T-helper 2 cell treated with Interferon-gamma antibody and Interleukin-4, amounts not matched to agents 5 μg/mL and 100 μg/mL, for 36 hours (primary cell): ENCODE results near the gene SUSD6.
"Not testable (repeated sequence)": the region's sequence is repeated elsewhere in the genome, so short reads cannot be mapped to it uniquely, and the experiment has no call there.

Experiments
- DNase-seq: peaks from one replicate; pipeline ENCODE4 v3.0.0; 2021; ENCODE audit warnings: low spot score
- H3K27ac Mint-ChIP-seq: one replicate; pipeline ENCODE4 v1.8.0; 2021; ENCODE audit warnings: mild to moderate bottlenecking, mixed read lengths
- H3K27me3 Mint-ChIP-seq: one replicate; pipeline ENCODE4 v1.8.0; 2021; ENCODE audit warnings: low read depth, mixed read lengths
- H3K36me3 Mint-ChIP-seq: one replicate; pipeline ENCODE4 v1.8.0; 2021; ENCODE audit warnings: low read depth, mixed read lengths
- H3K4me1 Mint-ChIP-seq: one replicate; pipeline ENCODE4 v1.8.0; 2021; ENCODE audit warnings: low read depth, mixed read lengths
- H3K4me3 Mint-ChIP-seq: one replicate; pipeline ENCODE4 v1.8.0; 2022; ENCODE audit warnings: mild to moderate bottlenecking, moderate library complexity, mixed read lengths
- H3K9me3 Mint-ChIP-seq: one replicate; pipeline ENCODE4 v1.8.0; 2021; ENCODE audit warnings: mixed read lengths

Gene SUSD6

DNA sequence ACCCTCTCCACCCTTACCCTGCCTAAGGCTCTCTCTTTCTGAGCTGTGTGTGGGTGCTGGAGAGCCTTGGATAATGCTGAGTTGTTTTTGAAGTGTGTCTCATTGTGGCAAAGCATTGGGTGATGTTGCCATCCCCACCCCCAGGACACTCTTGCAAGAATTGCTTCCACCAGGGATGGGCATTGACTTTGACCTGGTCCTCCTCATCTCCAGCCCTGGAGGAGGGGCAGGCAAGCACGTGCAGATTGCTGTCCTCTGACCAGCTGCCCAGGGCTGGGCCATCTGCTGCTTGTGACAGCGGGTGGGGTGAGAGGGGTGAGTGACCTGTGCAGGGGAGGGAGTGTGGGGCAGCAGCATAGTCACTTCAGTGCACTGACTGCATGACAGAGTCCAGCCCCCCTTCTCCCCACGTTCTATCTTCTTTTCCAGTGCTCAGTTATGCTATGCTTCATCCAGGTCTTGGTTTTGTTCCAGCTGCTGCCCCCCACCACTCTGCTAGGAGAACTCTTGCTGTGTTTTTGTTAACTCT, 26.2 kb downstream of the SUSD6 start:
- peaks cover 35% of the 10 kb centered on the region for H3K36me3 Mint-ChIP-seq
- H3K27ac Mint-ChIP-seq, result peak overlapping the region; percentile 94
- H3K9me3 Mint-ChIP-seq, result peaks cover 20% of the 10 kb centered on the region
- H3K27me3 Mint-ChIP-seq, result no peaks in the 10 kb centered on the region
- DNase-seq, result no peak
- peak overlapping the region; percentile 66 for H3K4me3 Mint-ChIP-seq
- peaks cover 67% of the 10 kb centered on the region for H3K4me1 Mint-ChIP-seq

DNA sequence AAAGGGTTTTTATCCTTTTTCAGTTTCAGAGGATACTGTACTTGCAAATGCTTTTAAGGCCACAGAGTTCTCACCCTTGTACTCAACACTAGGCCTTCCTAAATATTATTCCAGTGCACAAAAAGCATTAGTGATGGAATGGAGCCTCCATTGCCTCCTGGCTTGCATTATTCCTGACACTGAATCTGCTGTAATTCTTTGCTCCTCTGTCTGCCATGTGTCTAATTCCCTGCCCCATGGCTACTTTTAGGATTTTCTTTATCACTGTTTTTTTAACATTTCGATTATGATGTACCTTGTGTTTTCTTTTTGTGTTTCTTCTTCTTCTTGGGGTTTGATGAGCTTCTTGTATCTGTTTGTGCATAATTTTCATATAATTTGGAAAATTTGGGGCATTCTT, 29.5 kb downstream of the SUSD6 start:
- no peak overlapping the region for H3K4me3 Mint-ChIP-seq
- H3K27me3 Mint-ChIP-seq, result no peaks in the 10 kb centered on the region
- peaks cover 27% of the 10 kb centered on the region for H3K9me3 Mint-ChIP-seq
- no peak for DNase-seq
- peak overlapping the region; percentile 6 for H3K27ac Mint-ChIP-seq
- peaks cover 49% of the 10 kb centered on the region for H3K36me3 Mint-ChIP-seq
- peaks cover 54% of the 10 kb centered on the region for H3K4me1 Mint-ChIP-seq

DNA sequence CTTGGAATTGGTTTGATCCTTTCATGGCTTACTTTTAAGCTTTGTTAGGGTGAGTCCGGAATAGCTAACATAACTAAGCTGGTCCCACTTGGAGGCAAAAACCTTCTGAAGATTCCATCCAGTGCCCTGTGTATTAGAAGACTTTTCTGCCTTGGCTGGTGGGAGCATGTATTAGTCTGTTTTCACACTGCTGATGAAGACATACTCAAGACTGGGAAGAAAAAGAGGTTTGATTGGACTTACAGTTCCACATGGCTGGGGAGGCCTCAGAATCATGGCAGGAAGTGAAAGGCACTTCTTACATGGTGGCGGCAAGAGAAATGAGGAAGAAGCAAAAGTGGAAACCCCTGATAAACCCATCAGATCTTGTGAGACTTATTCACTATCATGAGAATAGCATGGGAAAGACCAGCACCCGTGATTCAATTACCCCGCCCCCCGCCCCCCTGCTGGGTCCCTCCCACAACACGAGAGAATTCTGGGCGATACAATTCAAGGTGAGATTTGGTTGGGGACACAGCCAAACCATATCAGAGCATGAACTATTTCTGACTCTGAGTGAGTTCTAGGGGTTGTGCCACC, 30.9 kb downstream of the SUSD6 start:
- H3K27me3 Mint-ChIP-seq, H3K27ac Mint-ChIP-seq, H3K4me3 Mint-ChIP-seq, DNase-seq: not testable (repeated sequence)
- Mint-ChIP-seq H3K4me1 (peaks cover 49% of the 10 kb centered on the region), H3K36me3 (peaks cover 57% of the 10 kb centered on the region), H3K9me3 (peaks cover 27% of the 10 kb centered on the region)

DNA sequence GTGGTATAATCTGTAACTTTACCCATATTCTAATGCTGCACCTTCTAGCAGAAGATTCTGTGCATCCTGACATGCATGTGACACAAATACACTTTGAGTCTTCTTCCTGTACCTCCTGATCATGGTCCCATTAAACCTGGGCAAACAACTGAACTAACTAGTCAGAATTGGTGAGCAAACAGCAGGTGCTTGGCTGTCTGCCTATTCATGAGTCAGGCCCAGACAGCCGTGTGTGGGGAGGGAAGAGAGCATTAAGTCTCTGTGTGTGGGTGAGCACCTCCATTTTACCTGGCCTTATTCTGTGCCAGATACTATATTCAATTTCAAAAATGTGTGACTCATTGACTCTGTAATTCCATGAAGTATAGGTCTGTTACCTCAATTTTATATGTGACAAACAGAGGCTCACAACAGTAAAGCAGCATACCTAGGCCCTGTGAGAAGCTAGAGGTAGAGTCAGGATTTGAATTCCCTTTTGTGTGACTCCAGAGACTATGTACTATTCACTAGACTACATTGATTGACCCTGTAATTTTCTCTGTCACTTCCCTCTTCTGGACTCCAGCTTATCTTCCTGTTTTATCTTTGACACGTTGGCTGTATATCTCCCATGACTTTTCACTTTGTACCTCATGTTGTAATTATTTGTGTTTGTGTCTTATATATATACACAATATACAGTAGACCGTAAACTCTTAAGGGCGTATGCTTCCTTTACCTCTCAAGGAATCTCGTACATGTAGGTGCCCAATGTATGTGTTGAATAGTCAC, 32.2 kb downstream of the SUSD6 start:
- no peak for DNase-seq

DNA sequence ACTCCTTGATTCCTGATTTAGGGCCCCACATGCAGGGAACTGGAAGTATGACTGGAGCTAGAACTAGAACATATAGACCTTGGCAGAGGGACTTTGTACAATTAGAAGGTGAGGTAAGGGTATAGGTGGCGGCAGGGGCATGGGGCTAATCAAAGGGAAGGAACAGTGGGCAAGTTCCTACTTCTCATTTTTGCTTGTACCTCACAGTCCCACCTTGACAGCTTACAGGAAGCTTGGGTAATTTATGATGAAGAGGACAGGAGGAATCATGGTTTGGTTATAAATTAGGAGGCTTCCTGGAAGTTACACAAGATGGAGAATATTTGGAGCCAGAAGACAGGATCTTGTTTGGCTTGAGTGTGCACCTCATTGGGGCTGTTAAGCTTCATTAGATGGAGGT, 33.4 kb downstream of the SUSD6 start:
- peaks cover 54% of the 10 kb centered on the region for H3K36me3 Mint-ChIP-seq

More for the DNA sequence above, 32.2 kb downstream of the SUSD6 start:
- Mint-ChIP-seq H3K9me3 (peaks cover 27% of the 10 kb centered on the region), H3K36me3 (peaks cover 59% of the 10 kb centered on the region), H3K4me1 (peaks cover 42% of the 10 kb centered on the region), H3K27me3 (no peaks in the 10 kb centered on the region), H3K27ac (peak overlapping the region; percentile 42), H3K4me3 (peak overlapping the region; percentile 2)

DNA sequence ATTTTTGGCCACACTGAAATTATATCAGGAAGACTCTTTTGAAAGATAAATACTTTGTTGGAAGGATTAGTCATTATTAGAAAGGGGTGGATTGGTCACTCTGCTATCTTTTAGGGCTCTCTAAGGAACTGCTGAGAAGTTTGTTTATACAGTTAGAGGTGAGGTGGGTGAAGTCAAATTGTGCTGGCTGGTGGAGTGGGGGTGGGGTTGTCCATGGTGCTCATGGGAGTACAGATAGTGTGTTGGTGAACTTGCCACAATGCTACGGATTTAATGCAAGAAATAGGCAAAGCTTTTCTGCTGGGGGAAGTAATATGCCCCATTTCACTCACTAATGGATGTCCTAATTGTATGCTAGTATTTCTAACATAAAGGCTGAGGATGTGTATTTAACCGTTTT, 35.8 kb downstream of the SUSD6 start:
- peaks cover 63% of the 10 kb centered on the region for H3K4me1 Mint-ChIP-seq
- no peak overlapping the region for H3K4me3 Mint-ChIP-seq
- peaks cover 36% of the 10 kb centered on the region for H3K36me3 Mint-ChIP-seq
- H3K27me3 Mint-ChIP-seq, result no peaks in the 10 kb centered on the region
- no peak for DNase-seq
- peak overlapping the region; percentile 14 for H3K27ac Mint-ChIP-seq
- H3K9me3 Mint-ChIP-seq, result peaks cover 10% of the 10 kb centered on the region

More for the DNA sequence above, 33.4 kb downstream of the SUSD6 start:
- Mint-ChIP-seq H3K27me3 (no peaks in the 10 kb centered on the region), H3K4me1 (peaks cover 48% of the 10 kb centered on the region), H3K27ac (no peak overlapping the region), H3K4me3 (no peak overlapping the region), H3K9me3 (peaks cover 27% of the 10 kb centered on the region)
- DNase-seq, result no peak

DNA sequence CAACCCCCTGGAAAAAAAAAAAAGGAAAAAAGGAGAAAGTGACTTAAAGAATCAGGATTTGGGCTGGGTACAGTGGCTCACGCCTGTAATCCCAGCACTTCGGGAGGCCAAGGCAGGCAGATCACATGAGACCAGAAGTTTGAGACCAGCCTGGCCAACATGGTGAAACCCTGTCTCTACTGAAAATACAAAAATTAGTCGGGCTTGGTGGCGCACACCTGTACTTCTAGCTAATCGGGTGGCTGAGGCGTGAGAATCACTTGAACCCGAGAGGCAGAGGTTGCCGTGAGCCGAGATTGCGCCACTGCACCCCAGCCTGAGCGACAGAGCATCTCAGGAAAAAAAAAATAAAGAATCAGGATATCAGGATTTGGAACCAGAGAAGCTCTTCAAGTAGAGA, 36.2 kb downstream of the SUSD6 start:
- H3K4me1 Mint-ChIP-seq, result peaks cover 65% of the 10 kb centered on the region
- not testable (repeated sequence) for H3K9me3 Mint-ChIP-seq, DNase-seq, H3K4me3 Mint-ChIP-seq, H3K27me3 Mint-ChIP-seq, H3K27ac Mint-ChIP-seq
- H3K36me3 Mint-ChIP-seq, result peaks cover 32% of the 10 kb centered on the region

DNA sequence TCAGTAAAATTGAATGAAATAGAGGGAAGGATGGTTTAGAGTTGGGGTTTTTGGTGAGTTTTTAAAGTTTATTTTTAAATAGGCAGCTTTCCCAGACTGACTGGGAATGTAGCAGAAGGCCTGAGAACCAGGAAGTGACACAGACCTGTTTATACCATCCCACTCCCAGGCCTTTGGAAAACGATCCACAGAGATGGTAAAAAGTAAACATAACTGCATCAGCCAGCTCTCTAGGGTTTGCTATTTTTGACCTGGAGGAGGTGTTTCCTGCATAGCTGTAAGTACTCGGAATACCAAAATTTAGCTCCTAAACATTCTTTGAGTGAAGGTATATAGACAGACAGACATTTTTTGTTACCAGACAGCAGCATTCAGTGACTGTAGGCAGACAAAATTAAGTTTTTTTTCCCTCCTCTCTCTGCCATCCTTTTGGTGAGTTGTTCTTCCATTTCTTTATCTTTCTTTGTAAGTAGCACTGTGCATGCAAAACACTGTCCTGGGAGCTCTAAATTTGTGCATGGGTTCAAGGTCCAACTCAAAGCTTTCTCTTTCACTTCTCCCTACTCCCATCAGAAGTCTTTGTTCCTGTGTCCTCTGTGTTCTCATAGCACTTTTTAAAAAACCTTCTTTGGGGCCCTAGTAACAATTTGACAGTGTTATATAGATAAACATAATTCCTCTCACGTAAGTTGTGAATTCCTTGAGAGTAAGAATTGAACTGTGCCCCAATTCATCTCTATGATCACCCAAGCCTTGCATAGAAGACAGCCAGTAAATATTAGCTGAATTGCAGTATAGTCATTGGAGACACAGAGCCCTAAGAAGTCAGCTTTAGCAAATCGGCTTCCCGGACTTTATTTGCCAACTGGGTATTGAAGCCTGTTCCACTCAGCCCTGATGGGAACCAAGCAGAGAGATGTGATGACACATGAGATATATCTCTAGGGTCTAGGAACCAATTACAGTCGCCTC, 37.4 kb downstream of the SUSD6 start:
- Mint-ChIP-seq H3K27ac (peak overlapping the region; percentile 80), H3K4me1 (peaks cover 64% of the 10 kb centered on the region), H3K27me3 (no peaks in the 10 kb centered on the region), H3K36me3 (peaks cover 21% of the 10 kb centered on the region), H3K9me3 (no peaks in the 10 kb centered on the region), H3K4me3 (peak overlapping the region; percentile 25)
- DNase-seq, result no peak

DNA sequence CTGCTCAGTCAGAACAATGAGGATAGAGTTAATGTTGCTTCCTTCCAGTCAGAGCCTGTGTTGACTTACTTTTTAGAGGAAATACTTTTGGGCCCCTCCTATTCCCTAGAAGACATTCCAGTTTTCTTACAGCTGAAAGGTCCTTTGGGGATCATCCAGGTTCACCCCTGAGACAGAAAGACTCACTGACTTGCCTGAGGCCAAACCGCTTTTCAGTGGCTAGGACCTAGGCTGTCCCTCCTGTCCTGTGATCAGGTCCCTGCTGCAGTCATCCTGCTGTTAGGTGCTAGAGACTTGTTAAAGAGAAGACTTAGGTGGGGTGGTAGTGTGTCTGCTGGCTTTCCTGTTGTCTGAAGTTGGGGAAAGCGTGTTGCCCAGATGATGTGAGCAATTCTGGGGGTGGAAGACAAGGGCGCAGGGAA, 39.6 kb downstream of the SUSD6 start:
- H3K9me3 Mint-ChIP-seq, result no peaks in the 10 kb centered on the region
- no peak for DNase-seq
- no peak overlapping the region for H3K4me3 Mint-ChIP-seq
- peak overlapping the region; percentile 42 for H3K27ac Mint-ChIP-seq
- no peaks in the 10 kb centered on the region for H3K27me3 Mint-ChIP-seq
- peaks cover 66% of the 10 kb centered on the region for H3K4me1 Mint-ChIP-seq
- H3K36me3 Mint-ChIP-seq, result peaks cover 10% of the 10 kb centered on the region

DNA sequence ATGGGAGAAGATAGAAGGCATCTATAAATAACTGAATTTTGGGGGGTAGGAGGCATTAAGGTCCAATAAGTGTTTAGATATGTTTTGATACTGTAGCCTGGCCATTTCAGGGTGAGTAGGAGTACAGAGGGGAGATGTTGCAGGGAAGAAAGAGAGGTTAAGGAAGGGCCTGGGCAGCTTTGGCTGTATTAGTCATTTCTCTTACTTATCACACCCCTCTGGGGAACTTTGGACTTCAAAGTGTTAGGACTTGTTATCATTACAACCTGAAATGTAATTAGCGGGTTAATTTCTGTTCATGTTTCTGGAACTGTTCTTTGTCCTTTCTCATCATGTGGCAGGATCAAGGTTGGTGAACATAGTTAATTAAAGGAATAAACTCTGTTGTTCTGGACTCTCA, 40.3 kb downstream of the SUSD6 start:
- peaks cover 6% of the 10 kb centered on the region for H3K36me3 Mint-ChIP-seq
- H3K27me3 Mint-ChIP-seq, result no peaks in the 10 kb centered on the region
- no peaks in the 10 kb centered on the region for H3K9me3 Mint-ChIP-seq
- no peak for DNase-seq
- H3K27ac Mint-ChIP-seq, result peak overlapping the region; percentile 15
- peaks cover 67% of the 10 kb centered on the region for H3K4me1 Mint-ChIP-seq
- H3K4me3 Mint-ChIP-seq, result no peak overlapping the region

DNA sequence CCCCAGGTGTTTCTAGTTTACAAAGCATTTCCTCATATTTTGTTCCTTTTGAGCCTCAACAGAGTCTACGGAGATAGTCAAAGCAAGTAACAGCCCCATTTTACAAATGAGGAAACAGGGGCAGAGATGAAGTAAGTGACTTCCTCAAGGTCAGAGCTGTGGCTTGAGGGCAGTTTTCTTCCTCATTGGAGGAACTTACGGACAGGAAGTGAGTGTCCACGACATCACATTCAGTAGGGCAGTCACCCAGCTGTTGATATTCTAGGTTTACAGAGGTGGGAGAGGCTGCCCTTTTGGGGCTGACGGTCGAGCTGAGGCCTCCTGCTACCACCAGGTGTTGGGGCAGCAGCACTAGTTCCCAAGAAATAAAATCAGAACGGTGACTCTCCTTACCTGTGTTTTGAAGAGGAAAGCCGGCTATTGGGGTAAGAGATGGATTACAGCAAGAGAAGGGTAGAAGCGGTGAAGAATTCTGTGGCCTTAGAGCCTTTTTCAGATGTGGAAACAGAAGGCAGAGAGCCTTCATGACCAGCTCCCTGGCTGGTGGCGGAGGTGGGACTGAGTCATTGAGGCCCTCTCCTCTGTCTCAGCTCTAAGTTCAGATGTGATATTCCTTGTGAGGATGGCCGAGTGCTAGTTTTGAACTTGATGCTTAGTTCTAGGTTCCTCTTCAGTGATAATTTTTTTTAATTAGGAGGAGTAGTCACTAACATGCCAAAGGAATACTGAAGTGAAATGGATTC, 41.7 kb downstream of the SUSD6 start:
- Mint-ChIP-seq H3K9me3 (no peaks in the 10 kb centered on the region), H3K27ac (peak overlapping the region; percentile 68), H3K4me1 (peaks cover 68% of the 10 kb centered on the region), H3K36me3 (no peaks in the 10 kb centered on the region), H3K27me3 (no peaks in the 10 kb centered on the region), H3K4me3 (no peak overlapping the region)
- no peak for DNase-seq

DNA sequence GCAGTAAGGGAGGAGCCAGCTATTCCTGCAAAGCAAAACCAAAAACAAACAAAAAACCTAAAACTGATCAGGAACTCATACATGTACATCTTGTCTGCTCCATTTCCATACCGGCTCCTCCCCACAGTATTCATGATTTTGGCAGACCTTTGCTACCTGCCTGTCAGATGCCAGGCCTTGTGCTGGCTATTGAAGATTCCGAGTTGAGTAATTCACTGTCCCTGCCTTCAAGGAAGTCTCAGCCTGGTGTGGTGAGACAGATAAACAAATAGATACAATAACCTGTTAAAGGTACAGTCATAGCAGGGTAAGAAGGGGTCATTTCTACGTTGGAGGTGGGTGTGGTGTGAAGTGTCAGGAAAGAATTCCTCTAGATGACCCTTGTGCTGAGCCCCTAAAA, 42.7 kb downstream of the SUSD6 start:
- H3K36me3 Mint-ChIP-seq, result peaks cover 7% of the 10 kb centered on the region
- H3K27me3 Mint-ChIP-seq, result no peaks in the 10 kb centered on the region
- no peaks in the 10 kb centered on the region for H3K9me3 Mint-ChIP-seq
- H3K4me3 Mint-ChIP-seq, result no peak overlapping the region
- H3K27ac Mint-ChIP-seq, result peak overlapping the region; percentile 47
- DNase-seq, result no peak
- peaks cover 71% of the 10 kb centered on the region for H3K4me1 Mint-ChIP-seq

DNA sequence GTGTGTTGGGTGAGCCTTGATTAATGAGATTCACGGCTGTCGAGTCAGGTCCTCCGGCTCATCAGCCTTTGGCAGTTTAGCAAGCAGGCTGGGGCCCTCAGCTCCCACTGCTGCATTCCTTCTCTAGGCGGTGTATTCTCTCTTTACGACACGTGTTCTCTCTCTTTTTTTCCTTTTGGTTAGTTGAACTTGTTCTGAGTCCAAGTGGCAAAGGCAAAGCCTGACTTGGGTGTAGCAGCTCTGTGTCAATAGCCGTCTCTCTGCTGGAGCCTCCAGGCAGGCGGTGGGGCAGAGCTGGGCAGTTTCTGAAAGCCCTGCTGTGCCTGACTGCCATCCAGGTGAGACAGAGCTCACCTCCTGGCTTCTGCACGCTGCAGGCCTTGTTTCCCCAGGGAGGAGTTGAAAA, 46.6 kb downstream of the SUSD6 start:
- H3K9me3 Mint-ChIP-seq, result no peaks in the 10 kb centered on the region
- H3K27ac Mint-ChIP-seq, result peak overlapping the region; percentile 59
- H3K27me3 Mint-ChIP-seq, result no peaks in the 10 kb centered on the region
- no peak overlapping the region for H3K4me3 Mint-ChIP-seq
- DNase-seq, result no peak
- peaks cover 72% of the 10 kb centered on the region for H3K4me1 Mint-ChIP-seq
- H3K36me3 Mint-ChIP-seq, result peaks cover 36% of the 10 kb centered on the region
